Activated CD8-positive, alpha-beta T cell treated with anti-CD3 and anti-CD28 coated beads, Interleukin-2, amount 10 ng/mL, durations not matched to agents 7 days and 5 days (primary cell): ENCODE results near the gene SH3RF3. TPM values are rescaled to one million over a fixed set of nuclear protein-coding genes. Genes with fewer than 3 reads are reported as not detected.

Experiments
- ATAC-seq: fragments of 150-1000 bp; cut with Tn5 transposase; one replicate; pipeline ENCODE4 v1.10.0; 2021; ENCODE audit warnings: moderate library complexity
- CTCF ChIA-PET: fragments of 350-600 bp; sonication (Branson Sonifier 250); formaldehyde crosslinking; loops from one replicate; lab custom pipeline; 2021; ENCODE audit warnings: antibody characterized with exemption; lab: Charles Lee
- POLR2A ChIA-PET: fragments of 350-600 bp; sonication (Branson Sonifier 250); formaldehyde crosslinking; loops from one replicate; lab custom pipeline; 2021; ENCODE audit warnings: antibody characterized with exemption; lab: Charles Lee
- DNase-seq: peaks from one replicate; pipeline ENCODE4 v3.0.0-alpha.2; 2020
- H3K27ac Mint-ChIP-seq: one replicate; pipeline ENCODE4 v1.8.0; 2021; ENCODE audit warnings: mild to moderate bottlenecking, mixed read lengths
- H3K27me3 Mint-ChIP-seq: one replicate; pipeline ENCODE4 v1.8.0; 2021; ENCODE audit warnings: low read depth, mixed read lengths
- H3K36me3 Mint-ChIP-seq: one replicate; pipeline ENCODE4 v1.8.0; 2021; ENCODE audit warnings: low read depth, mixed read lengths
- H3K4me1 Mint-ChIP-seq: one replicate; pipeline ENCODE4 v1.8.0; 2021; ENCODE audit warnings: low read depth, mixed read lengths
- H3K4me3 Mint-ChIP-seq: one replicate; pipeline ENCODE4 v1.8.0; 2021; ENCODE audit warnings: mild to moderate bottlenecking, mixed read lengths
- H3K9me3 Mint-ChIP-seq: one replicate; pipeline ENCODE4 v1.8.0; 2022; ENCODE audit warnings: mixed read lengths; ENCODE audit not compliant: insufficient read depth
- total RNA-seq, 2 experiments: library from RNA; stranded (reverse); gene quantifications; one replicate each; pipeline ENCODE4 v1.2.3, GENCODE V29; 2021

Gene SH3RF3
- total RNA-seq, 2 experiments from 2014 or later = 0.10 TPM; not detected in 1

GRCh38 chr2:109382226-109382895 is 253.4 kb downstream of the SH3RF3 start:
- ChIA-PET CTCF (no interaction called here), POLR2A (no interaction called here)
- Mint-ChIP-seq H3K36me3 (no peaks in the 10 kb centered on the region), H3K27me3 (no peaks in the 10 kb centered on the region), H3K9me3 (no peaks in the 10 kb centered on the region), H3K4me1 (no peaks in the 10 kb centered on the region), H3K4me3 (no peak overlapping the region), H3K27ac (no peak overlapping the region)
- no peak for ATAC-seq
- DNase-seq = no peak

GRCh38 chr2:109382951-109383350 is 253.9 kb downstream of the SH3RF3 start:
- no peaks in the 10 kb centered on the region for H3K4me1 Mint-ChIP-seq
- H3K27ac Mint-ChIP-seq = no peak overlapping the region
- no peak overlapping the region for H3K4me3 Mint-ChIP-seq
- CTCF ChIA-PET = no interaction called here
- ATAC-seq (no peak), DNase-seq (no peak)
- POLR2A ChIA-PET = interaction anchor here (0.6 kb wide), 1 partner anchor 51 kb away, joined by 3 read pairs; no protein-coding TSS in a partner anchor
- H3K27me3 Mint-ChIP-seq = no peaks in the 10 kb centered on the region
- no peaks in the 10 kb centered on the region for H3K9me3 Mint-ChIP-seq
- no peaks in the 10 kb centered on the region for H3K36me3 Mint-ChIP-seq

GRCh38 chr2:109383505-109384307 is 254.7 kb downstream of the SH3RF3 start:
- Mint-ChIP-seq H3K4me1 (no peaks in the 10 kb centered on the region), H3K36me3 (no peaks in the 10 kb centered on the region), H3K27me3 (no peaks in the 10 kb centered on the region), H3K9me3 (no peaks in the 10 kb centered on the region), H3K27ac (no peak overlapping the region), H3K4me3 (no peak overlapping the region)
- ATAC-seq = no peak
- ChIA-PET POLR2A (interaction anchor here (0.6 kb wide), 1 partner anchor 52 kb away, joined by 3 read pairs; no protein-coding TSS in a partner anchor), CTCF (no interaction called here)
- no peak for DNase-seq

GRCh38 chr2:109384308-109385271 is 255.6 kb downstream of the SH3RF3 start:
- H3K4me1 Mint-ChIP-seq = no peaks in the 10 kb centered on the region
- no peaks in the 10 kb centered on the region for H3K9me3 Mint-ChIP-seq
- no peaks in the 10 kb centered on the region for H3K36me3 Mint-ChIP-seq
- no peak overlapping the region for H3K27ac Mint-ChIP-seq
- ATAC-seq (no peak), DNase-seq (no peak)
- ChIA-PET CTCF (interaction anchor here (1.3 kb wide), 1 partner anchor 12 kb away, joined by 3 read pairs; no protein-coding TSS in a partner anchor), POLR2A (no interaction called here)
- H3K4me3 Mint-ChIP-seq = no peak overlapping the region
- H3K27me3 Mint-ChIP-seq = no peaks in the 10 kb centered on the region

GRCh38 chr2:109385506-109385905 is 256.5 kb downstream of the SH3RF3 start:
- POLR2A ChIA-PET = no interaction called here
- ATAC-seq (no peak), DNase-seq (no peak)
- no peaks in the 10 kb centered on the region for H3K9me3 Mint-ChIP-seq
- H3K27ac Mint-ChIP-seq = no peak overlapping the region
- H3K36me3 Mint-ChIP-seq = no peaks in the 10 kb centered on the region
- no peaks in the 10 kb centered on the region for H3K4me1 Mint-ChIP-seq
- no peak overlapping the region for H3K4me3 Mint-ChIP-seq
- no peaks in the 10 kb centered on the region for H3K27me3 Mint-ChIP-seq
- CTCF ChIA-PET = interaction anchor here (1.3 kb wide), 1 partner anchor 11 kb away, joined by 3 read pairs; no protein-coding TSS in a partner anchor

- Mint-ChIP-seq H3K4me1 (no peaks in the 10 kb centered on the region), H3K4me3 (no peak overlapping the region), H3K27ac (no peak overlapping the region), H3K27me3 (no peaks in the 10 kb centered on the region), H3K36me3 (no peaks in the 10 kb centered on the region), H3K9me3 (no peaks in the 10 kb centered on the region)
- ATAC-seq (no peak), DNase-seq (no peak)
- ChIA-PET POLR2A (no interaction called here), CTCF (interaction anchor here (1.3 kb wide), 1 partner anchor 10 kb away, joined by 3 read pairs; no protein-coding TSS in a partner anchor)
Measured at GRCh38 chr2:109386004-109386695, 257.1 kb downstream of the SH3RF3 start.

- ATAC-seq (no peak), DNase-seq (no peak)
- Mint-ChIP-seq H3K9me3 (no peaks in the 10 kb centered on the region), H3K36me3 (no peaks in the 10 kb centered on the region), H3K4me3 (no peak overlapping the region), H3K27ac (no peak overlapping the region), H3K4me1 (no peaks in the 10 kb centered on the region), H3K27me3 (no peaks in the 10 kb centered on the region)
- POLR2A ChIA-PET = no interaction called here
- CTCF ChIA-PET = no interaction called here
Measured at GRCh38 chr2:109387221-109387735, 258.3 kb downstream of the SH3RF3 start.

GRCh38 chr2:109387778-109388469 is 258.9 kb downstream of the SH3RF3 start:
- no peak overlapping the region for H3K4me3 Mint-ChIP-seq
- H3K27me3 Mint-ChIP-seq = no peaks in the 10 kb centered on the region
- POLR2A ChIA-PET = no interaction called here
- no peaks in the 10 kb centered on the region for H3K36me3 Mint-ChIP-seq
- no peaks in the 10 kb centered on the region for H3K9me3 Mint-ChIP-seq
- no peak overlapping the region for H3K27ac Mint-ChIP-seq
- DNase-seq (no peak), ATAC-seq (no peak)
- CTCF ChIA-PET = no interaction called here
- H3K4me1 Mint-ChIP-seq = no peaks in the 10 kb centered on the region

- ChIA-PET CTCF (no interaction called here), POLR2A (no interaction called here)
- DNase-seq = no peak
- no peak overlapping the region for H3K27ac Mint-ChIP-seq
- no peaks in the 10 kb centered on the region for H3K36me3 Mint-ChIP-seq
- no peaks in the 10 kb centered on the region for H3K27me3 Mint-ChIP-seq
- no peaks in the 10 kb centered on the region for H3K9me3 Mint-ChIP-seq
- ATAC-seq = no peak
- no peak overlapping the region for H3K4me3 Mint-ChIP-seq
- H3K4me1 Mint-ChIP-seq = no peaks in the 10 kb centered on the region
Measured at GRCh38 chr2:109391243-109391642, 262.2 kb downstream of the SH3RF3 start.

- Mint-ChIP-seq H3K27me3 (no peaks in the 10 kb centered on the region), H3K27ac (no peak overlapping the region), H3K36me3 (no peaks in the 10 kb centered on the region), H3K4me3 (no peak overlapping the region), H3K9me3 (no peaks in the 10 kb centered on the region), H3K4me1 (peaks cover 4% of the 10 kb centered on the region)
- POLR2A ChIA-PET = no interaction called here
- DNase-seq (no peak), ATAC-seq (no peak)
- CTCF ChIA-PET = no interaction called here
Measured at GRCh38 chr2:109392140-109392539, 263.1 kb downstream of the SH3RF3 start.
